Vagina (tissue), 2 donors: ENCODE data around the gene KCNT2.

Experiments used
- CTCF ChIP-seq, 3 experiments: fragments of 450-650 bp in 2 of 3; fragments of 200-600 bp in 1 of 3; sonication (generic) in 1 of 3; IDR thresholded peaks; one replicate each; pipeline ENCODE4 v1.5.1; 2017 to 2019; ENCODE audit warnings: antibody characterized with exemption in 3 of 3, mild to moderate bottlenecking in 2 of 3, moderate library complexity in 2 of 3
- POLR2A ChIP-seq, 2 donors: fragments of 450-650 bp; IDR thresholded peaks; one replicate each; pipeline ENCODE4 v1.6.1; 2017; ENCODE audit warnings: antibody characterized with exemption in 2 of 2, mild to moderate bottlenecking in 2 of 2, moderate library complexity in 2 of 2

GRCh38 chr1:196594700-196595099 is 13.5 kb downstream of the KCNT2 start:
- no peak for TF ChIP-seq CTCF (IDR thresholded peaks at IDR 0.05)
- no peak for TF ChIP-seq POLR2A (IDR thresholded peaks at IDR 0.05)
